Suprapubic skin (tissue), 2 donors: ENCODE data around the gene RUFY4.

Source experiments
- EP300 ChIP-seq: sonication (generic); formaldehyde crosslinking; IDR thresholded peaks from one replicate; pipeline ENCODE4 v1.6.1; 2017; ENCODE audit warnings: antibody characterized with exemption
- POLR2A ChIP-seq, 2 donors: fragments of 450-650 bp; IDR thresholded peaks; one replicate each; pipeline ENCODE4 v1.6.1; 2017; ENCODE audit warnings: antibody characterized with exemption in 2 of 2, mild to moderate bottlenecking in 2 of 2, moderate library complexity in 2 of 2

DNA sequence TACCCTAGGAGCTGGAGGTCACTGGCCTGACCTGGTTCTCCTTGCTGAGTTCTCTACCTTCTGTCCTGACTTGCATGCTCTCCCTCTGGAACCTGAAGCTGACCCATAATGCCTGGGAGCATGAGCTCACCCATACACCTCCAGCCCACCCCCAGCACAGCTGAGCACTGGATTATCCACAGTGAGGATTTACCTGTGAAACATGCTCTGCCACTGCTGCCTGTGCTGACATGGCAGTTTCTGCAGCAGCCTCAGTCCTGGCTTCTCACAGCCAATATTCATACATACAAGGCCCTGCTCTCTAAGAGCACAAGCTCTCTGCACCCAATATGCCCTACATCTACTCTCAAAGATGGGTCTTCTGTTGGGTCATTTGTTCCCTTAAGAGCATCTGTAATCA lies 61.8 kb downstream of the RUFY4 start:
- TF ChIP-seq POLR2A (IDR thresholded peaks at IDR 0.05) (no peak), EP300 (no peak)
